ENCODE results near the gene ASGR2.
"Not testable (repeated sequence)": the region's sequence is repeated elsewhere in the genome, so short reads cannot be mapped to it uniquely, and the experiment has no call there.

Gene ASGR2

GRCh38 chr17:7123844-7124243 lies 9.2 kb upstream of the ASGR2 start:
- DNase-seq: no peak

GRCh38 chr17:7122381-7122780 lies 7.8 kb upstream of the ASGR2 start:
- DNase-seq: no peak

- DNase-seq: peak; percentile 4
Measured at GRCh38 chr17:7120635-7121034, 6.0 kb upstream of the ASGR2 start.

GRCh38 chr17:7120123-7120522 lies 5.5 kb upstream of the ASGR2 start:
- DNase-seq: no peak

- DNase-seq: no peak
Measured at GRCh38 chr17:7119314-7119713, 4.7 kb upstream of the ASGR2 start.

- no peak for DNase-seq
Measured at GRCh38 chr17:7114875-7115614, 423 bp upstream of the ASGR2 start.

GRCh38 chr17:7113273-7114071 lies 1.1 kb downstream of the ASGR2 start:
- no peak for DNase-seq

GRCh38 chr17:7112510-7113108 lies 2.0 kb downstream of the ASGR2 start:
- no peak for DNase-seq

- no peak for DNase-seq
Measured at GRCh38 chr17:7111784-7112509, 2.7 kb downstream of the ASGR2 start.

GRCh38 chr17:7110617-7111306 lies 3.9 kb downstream of the ASGR2 start:
- no peak for DNase-seq

GRCh38 chr17:7109461-7110322 lies 4.9 kb downstream of the ASGR2 start:
- DNase-seq: no peak

GRCh38 chr17:7108981-7109380 lies 5.6 kb downstream of the ASGR2 start:
- no peak for DNase-seq

- no peak for DNase-seq
Measured at GRCh38 chr17:7108560-7108925, 6.1 kb downstream of the ASGR2 start.

- DNase-seq: no peak
Measured at GRCh38 chr17:7107795-7108559, 6.6 kb downstream of the ASGR2 start.

- no peak for DNase-seq
Measured at GRCh38 chr17:7107012-7107754, 7.4 kb downstream of the ASGR2 start.

- no peak for DNase-seq
Measured at GRCh38 chr17:7102421-7102820, 12.2 kb downstream of the ASGR2 start.

- no peak for DNase-seq
Measured at GRCh38 chr17:7101531-7101930, 13.1 kb downstream of the ASGR2 start.

- not testable (repeated sequence) for DNase-seq
Measured at GRCh38 chr17:7100641-7101379, 13.8 kb downstream of the ASGR2 start.

- no peak for DNase-seq
Measured at GRCh38 chr17:7098802-7099459, 15.7 kb downstream of the ASGR2 start.

Measured in GF-D8 (cell line).